SH-SY5Y (cell line): Measurements from ENCODE around the gene MMS19.

Experiments
- GATA2 ChIP-seq: IDR thresholded peaks from 2 replicates; pipeline ENCODE4 v1.6.1; 2011; ENCODE audit warnings: mild to moderate bottlenecking, low read depth, low read length
- GATA3 ChIP-seq: IDR thresholded peaks from 2 replicates; pipeline ENCODE4 v1.6.1; 2011; ENCODE audit warnings: low read depth, mild to moderate bottlenecking, low read length, moderate library complexity

DNA sequence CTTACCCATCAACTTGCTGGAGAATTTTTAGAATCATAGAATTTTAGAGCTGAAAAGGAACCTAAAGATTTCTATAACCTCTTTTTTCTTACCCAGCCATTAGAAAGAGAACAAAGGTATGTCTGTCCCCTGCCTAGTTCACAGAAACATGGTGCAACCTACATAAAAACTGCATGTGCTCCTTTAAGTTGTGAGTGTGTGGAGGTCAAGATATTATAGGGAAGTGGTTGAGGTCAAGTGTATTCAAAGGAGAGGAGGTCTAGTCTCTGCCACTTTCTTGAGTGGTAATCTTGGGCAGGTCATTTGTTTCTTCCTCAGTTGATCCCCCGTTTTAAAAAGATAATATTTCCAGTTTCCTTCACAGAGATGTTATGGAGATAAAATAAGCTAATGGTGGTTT lies 6.9 kb upstream of the MMS19 start:
- TF ChIP-seq GATA2 = no peak
- no peak for TF ChIP-seq GATA3
